ENCODE data around the gene CACNG6.
A peak's percentile ranks its signal among the peaks of the same experiment; 100 is the strongest.

DNA sequence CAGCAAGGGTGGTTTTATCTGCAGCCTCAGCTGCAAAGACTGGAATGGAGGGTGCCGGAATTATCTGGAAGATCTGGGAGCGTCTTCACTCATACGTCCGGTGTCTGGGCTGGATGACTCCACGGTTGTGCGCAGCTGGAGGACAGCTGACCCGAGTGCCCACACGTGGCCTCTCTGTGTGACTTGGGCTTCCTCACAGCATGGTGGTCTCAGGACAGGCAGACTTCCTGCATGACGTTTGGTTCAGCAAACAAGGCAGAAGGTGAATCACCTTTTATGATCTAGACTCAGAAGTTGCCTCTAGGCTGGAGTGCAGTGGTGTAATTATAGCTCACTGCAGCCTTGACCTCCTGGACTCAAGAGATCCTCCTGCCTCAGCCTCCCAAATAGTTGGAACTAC, 33.2 kb downstream of the CACNG6 start:
- TF ChIP-seq, protein P1, sequence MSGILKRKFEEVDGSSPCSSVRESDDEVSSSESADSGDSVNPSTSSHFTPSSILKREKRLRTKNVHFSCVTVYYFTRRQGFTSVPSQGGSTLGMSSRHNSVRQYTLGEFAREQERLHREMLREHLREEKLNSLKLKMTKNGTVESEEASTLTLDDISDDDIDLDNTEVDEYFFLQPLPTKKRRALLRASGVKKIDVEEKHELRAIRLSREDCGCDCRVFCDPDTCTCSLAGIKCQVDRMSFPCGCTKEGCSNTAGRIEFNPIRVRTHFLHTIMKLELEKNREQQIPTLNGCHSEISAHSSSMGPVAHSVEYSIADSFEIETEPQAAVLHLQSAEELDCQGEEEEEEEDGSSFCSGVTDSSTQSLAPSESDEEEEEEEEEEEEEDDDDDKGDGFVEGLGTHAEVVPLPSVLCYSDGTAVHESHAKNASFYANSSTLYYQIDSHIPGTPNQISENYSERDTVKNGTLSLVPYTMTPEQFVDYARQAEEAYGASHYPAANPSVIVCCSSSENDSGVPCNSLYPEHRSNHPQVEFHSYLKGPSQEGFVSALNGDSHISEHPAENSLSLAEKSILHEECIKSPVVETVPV (CRISPR knock-in tag; IDR thresholded peaks at IDR 0.05), result no peak
- TF ChIP-seq ZNF565 (CRISPR knock-in tag; conservative IDR thresholded peaks at IDR 0.05; ENCODE audit: low read depth) (0 out of 2 replicates have a peak, but pooled peaks have one; percentile 32), ESRRG (CRISPR knock-in tag; IDR thresholded peaks at IDR 0.05) (no peak), SNAI2 (CRISPR knock-in tag; IDR thresholded peaks at IDR 0.05) (no peak), ZFP30 (CRISPR knock-in tag; IDR thresholded peaks at IDR 0.05) (no peak), ZC3H10 (CRISPR knock-in tag; IDR thresholded peaks at IDR 0.05) (no peak), TCF4 (CRISPR knock-in tag; IDR thresholded peaks at IDR 0.05; ENCODE audit: borderline replicate concordance) (no peak), ZNF8 (CRISPR knock-in tag; IDR thresholded peaks at IDR 0.05) (no peak), CSDC2 (CRISPR knock-in tag; IDR thresholded peaks at IDR 0.05) (no peak), ARNTL (CRISPR knock-in tag; IDR thresholded peaks at IDR 0.05; ENCODE audit: borderline replicate concordance, low read depth) (no peak)
- TF ChIP-seq, protein P2, sequence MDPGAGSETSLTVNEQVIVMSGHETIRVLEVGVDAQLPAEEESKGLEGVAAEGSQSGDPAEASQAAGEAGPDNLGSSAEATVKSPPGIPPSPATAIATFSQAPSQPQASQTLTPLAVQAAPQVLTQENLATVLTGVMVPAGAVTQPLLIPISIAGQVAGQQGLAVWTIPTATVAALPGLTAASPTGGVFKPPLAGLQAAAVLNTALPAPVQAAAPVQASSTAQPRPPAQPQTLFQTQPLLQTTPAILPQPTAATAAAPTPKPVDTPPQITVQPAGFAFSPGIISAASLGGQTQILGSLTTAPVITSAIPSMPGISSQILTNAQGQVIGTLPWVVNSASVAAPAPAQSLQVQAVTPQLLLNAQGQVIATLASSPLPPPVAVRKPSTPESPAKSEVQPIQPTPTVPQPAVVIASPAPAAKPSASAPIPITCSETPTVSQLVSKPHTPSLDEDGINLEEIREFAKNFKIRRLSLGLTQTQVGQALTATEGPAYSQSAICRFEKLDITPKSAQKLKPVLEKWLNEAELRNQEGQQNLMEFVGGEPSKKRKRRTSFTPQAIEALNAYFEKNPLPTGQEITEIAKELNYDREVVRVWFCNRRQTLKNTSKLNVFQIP (CRISPR knock-in tag; IDR thresholded peaks at IDR 0.05; ENCODE audit: borderline replicate concordance, low read depth), result no peak
- TF ChIP-seq, protein P3, sequence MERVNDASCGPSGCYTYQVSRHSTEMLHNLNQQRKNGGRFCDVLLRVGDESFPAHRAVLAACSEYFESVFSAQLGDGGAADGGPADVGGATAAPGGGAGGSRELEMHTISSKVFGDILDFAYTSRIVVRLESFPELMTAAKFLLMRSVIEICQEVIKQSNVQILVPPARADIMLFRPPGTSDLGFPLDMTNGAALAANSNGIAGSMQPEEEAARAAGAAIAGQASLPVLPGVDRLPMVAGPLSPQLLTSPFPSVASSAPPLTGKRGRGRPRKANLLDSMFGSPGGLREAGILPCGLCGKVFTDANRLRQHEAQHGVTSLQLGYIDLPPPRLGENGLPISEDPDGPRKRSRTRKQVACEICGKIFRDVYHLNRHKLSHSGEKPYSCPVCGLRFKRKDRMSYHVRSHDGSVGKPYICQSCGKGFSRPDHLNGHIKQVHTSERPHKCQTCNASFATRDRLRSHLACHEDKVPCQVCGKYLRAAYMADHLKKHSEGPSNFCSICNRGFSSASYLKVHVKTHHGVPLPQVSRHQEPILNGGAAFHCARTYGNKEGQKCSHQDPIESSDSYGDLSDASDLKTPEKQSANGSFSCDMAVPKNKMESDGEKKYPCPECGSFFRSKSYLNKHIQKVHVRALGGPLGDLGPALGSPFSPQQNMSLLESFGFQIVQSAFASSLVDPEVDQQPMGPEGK (CRISPR knock-in tag; IDR thresholded peaks at IDR 0.05; ENCODE audit: borderline replicate concordance), result no peak
- TF ChIP-seq, protein P4, sequence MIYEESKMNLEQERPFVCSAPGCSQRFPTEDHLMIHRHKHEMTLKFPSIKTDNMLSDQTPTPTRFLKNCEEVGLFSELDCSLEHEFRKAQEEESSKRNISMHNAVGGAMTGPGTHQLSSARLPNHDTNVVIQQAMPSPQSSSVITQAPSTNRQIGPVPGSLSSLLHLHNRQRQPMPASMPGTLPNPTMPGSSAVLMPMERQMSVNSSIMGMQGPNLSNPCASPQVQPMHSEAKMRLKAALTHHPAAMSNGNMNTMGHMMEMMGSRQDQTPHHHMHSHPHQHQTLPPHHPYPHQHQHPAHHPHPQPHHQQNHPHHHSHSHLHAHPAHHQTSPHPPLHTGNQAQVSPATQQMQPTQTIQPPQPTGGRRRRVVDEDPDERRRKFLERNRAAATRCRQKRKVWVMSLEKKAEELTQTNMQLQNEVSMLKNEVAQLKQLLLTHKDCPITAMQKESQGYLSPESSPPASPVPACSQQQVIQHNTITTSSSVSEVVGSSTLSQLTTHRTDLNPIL (CRISPR knock-in tag; IDR thresholded peaks at IDR 0.05; ENCODE audit: low read depth), result no peak

All from SK-N-SH treated with all-trans-retinoic acid at 6 μM for 48 hours (cell line).